Measurements from ENCODE around the gene MAGIX. TPM values are rescaled to one million over a fixed set of nuclear protein-coding genes. Genes with fewer than 3 reads are reported as not detected.
A peak's percentile ranks its signal among the peaks of the same experiment; 100 is the strongest.

The MAGIX gene
- total RNA-seq, 1 donor from 2014 or later = 2.4 TPM

GRCh38 chrX:49187526-49187925 is 25.0 kb downstream of the MAGIX start:
- H3K9me3 ChIP-seq (replicated peaks) = no peaks in the 10 kb centered on the region
- H3K27ac ChIP-seq (replicated peaks) = peak overlapping the region; percentile 88
- H3K36me3 ChIP-seq = peaks cover 11% of the 10 kb centered on the region
- no peaks in the 10 kb centered on the region for H3K27me3 ChIP-seq (ENCODE audit: low read depth)
- H3K4me1 ChIP-seq = peaks cover 32% of the 10 kb centered on the region
- no peak for TF ChIP-seq CTCF (IDR thresholded peaks at IDR 0.05; ENCODE audit: borderline replicate concordance)
- H3K4me3 ChIP-seq = no peak overlapping the region
- intact Hi-C loops (cut with micrococcal nuclease) = no loop called here
- no peak for DNase-seq

GRCh38 chrX:49188468-49189076 is 26.0 kb downstream of the MAGIX start:
- intact Hi-C loops (cut with micrococcal nuclease) = no loop called here
- no peak for DNase-seq
- Histone ChIP-seq H3K27me3 (ENCODE audit: low read depth) (no peaks in the 10 kb centered on the region), H3K4me3 (no peak overlapping the region), H3K36me3 (peaks cover 1% of the 10 kb centered on the region), H3K9me3 (replicated peaks) (no peaks in the 10 kb centered on the region), H3K4me1 (peaks cover 32% of the 10 kb centered on the region), H3K27ac (replicated peaks) (no peak overlapping the region)
- no peak for TF ChIP-seq CTCF (IDR thresholded peaks at IDR 0.05; ENCODE audit: borderline replicate concordance)

- H3K9me3 ChIP-seq (replicated peaks) = no peaks in the 10 kb centered on the region
- H3K4me1 ChIP-seq = peaks cover 27% of the 10 kb centered on the region
- no peak overlapping the region for H3K4me3 ChIP-seq
- peak overlapping the region; percentile 93 for H3K27ac ChIP-seq (replicated peaks)
- H3K27me3 ChIP-seq (ENCODE audit: low read depth) = no peaks in the 10 kb centered on the region
- no peaks in the 10 kb centered on the region for H3K36me3 ChIP-seq
- no peak for DNase-seq
- no peak for TF ChIP-seq CTCF (IDR thresholded peaks at IDR 0.05; ENCODE audit: borderline replicate concordance)
- intact Hi-C loops (cut with micrococcal nuclease) = no loop called here
These were observed 27.0 kb downstream of the MAGIX start for GRCh38 chrX:49189606-49190005.

GRCh38 chrX:49190821-49191573 is 28.4 kb downstream of the MAGIX start:
- H3K36me3 ChIP-seq = no peaks in the 10 kb centered on the region
- no peaks in the 10 kb centered on the region for H3K9me3 ChIP-seq (replicated peaks)
- peak overlapping the region; percentile 83 for H3K4me3 ChIP-seq
- H3K27me3 ChIP-seq (ENCODE audit: low read depth) = no peaks in the 10 kb centered on the region
- intact Hi-C loops (cut with micrococcal nuclease) = no loop called here
- TF ChIP-seq CTCF (IDR thresholded peaks at IDR 0.05; ENCODE audit: borderline replicate concordance) = no peak
- H3K27ac ChIP-seq (replicated peaks) = peak overlapping the region; percentile 93
- peak; percentile 87 for DNase-seq
- peaks cover 17% of the 10 kb centered on the region for H3K4me1 ChIP-seq

GRCh38 chrX:49191574-49192011 is 29.0 kb downstream of the MAGIX start:
- Histone ChIP-seq H3K4me1 (peaks cover 17% of the 10 kb centered on the region), H3K27ac (replicated peaks) (peak overlapping the region; percentile 92), H3K9me3 (replicated peaks) (no peaks in the 10 kb centered on the region), H3K27me3 (ENCODE audit: low read depth) (no peaks in the 10 kb centered on the region), H3K4me3 (peak overlapping the region; percentile 83), H3K36me3 (no peaks in the 10 kb centered on the region)
- intact Hi-C loops (cut with micrococcal nuclease) = no loop called here
- TF ChIP-seq CTCF (IDR thresholded peaks at IDR 0.05; ENCODE audit: borderline replicate concordance) = no peak
- no peak for DNase-seq
